ENCODE data around the gene SPATA2.
"Not testable (repeated sequence)": the region's sequence is repeated elsewhere in the genome, so short reads cannot be mapped to it uniquely, and the experiment has no call there.

Gene SPATA2, protein sequence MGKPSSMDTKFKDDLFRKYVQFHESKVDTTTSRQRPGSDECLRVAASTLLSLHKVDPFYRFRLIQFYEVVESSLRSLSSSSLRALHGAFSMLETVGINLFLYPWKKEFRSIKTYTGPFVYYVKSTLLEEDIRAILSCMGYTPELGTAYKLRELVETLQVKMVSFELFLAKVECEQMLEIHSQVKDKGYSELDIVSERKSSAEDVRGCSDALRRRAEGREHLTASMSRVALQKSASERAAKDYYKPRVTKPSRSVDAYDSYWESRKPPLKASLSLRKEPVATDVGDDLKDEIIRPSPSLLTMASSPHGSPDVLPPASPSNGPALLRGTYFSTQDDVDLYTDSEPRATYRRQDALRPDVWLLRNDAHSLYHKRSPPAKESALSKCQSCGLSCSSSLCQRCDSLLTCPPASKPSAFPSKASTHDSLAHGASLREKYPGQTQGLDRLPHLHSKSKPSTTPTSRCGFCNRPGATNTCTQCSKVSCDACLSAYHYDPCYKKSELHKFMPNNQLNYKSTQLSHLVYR

GRCh38 chr20:49915380-49916145 lies at the start of gene SPATA2:
TSS of gene SPATA2 (minus strand) at chr20:49915529. CDS start at chr20:49908490, 7,039 bp downstream.
- DNase-seq (ENCODE audit: low read depth in 2 of 2), result peak; percentile 87 to 91

- DNase-seq (ENCODE audit: low read depth in 2 of 2), result no peak
Observed at GRCh38 chr20:49961413-49961812, 46.1 kb upstream of the SPATA2 start.

- not testable (repeated sequence) for DNase-seq (ENCODE audit: low read depth in 2 of 2)
Observed at GRCh38 chr20:49957089-49957938, 42.0 kb upstream of the SPATA2 start.

DNA sequence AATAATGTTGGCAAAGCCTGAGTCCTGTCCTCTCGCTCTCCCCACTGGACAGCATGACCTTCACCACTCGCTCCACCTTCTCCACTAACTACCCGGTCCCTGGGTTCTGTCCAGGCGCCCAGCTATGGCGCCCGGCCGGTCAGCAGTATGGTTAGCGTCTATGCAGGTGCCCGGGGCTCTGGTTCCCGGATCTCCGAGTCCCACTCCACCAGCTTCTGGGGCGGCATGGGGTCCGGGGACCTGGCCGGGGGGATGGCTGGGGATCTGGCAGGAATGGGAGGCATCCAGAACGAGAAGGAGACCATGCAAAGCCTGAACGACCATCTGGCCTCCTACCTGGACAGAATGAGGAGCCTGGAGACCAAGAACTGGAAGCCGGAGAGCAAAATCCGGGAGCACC lies 41.4 kb upstream of the SPATA2 start:
- DNase-seq (ENCODE audit: low read depth in 2 of 2), result no peak

DNA sequence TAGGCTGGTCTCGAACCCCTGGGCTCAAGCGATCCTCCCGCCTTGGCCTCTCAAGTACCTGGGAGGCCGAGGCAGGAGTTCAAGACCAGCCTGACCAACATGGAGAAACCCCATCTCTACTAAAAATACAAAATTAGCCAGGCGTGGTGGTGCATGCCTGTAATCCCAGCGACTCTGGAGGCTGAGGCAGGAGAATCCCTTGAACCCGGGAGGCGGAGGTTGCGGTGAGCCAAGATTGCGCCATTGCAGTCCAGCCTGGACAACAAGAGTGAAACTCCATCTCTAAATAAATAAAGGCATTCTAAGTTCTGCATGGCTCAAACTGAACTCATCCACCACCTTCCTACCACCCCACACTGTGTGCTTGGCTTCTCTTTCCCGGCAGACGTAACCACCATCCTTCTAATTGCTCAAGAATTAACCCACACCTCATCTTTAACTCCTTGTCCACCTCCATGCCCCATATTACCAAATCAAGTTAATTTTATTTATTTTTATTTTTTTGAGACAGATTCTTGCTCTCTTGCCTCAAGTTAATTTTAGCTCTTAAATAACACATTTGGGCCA lies 40.6 kb upstream of the SPATA2 start:
- DNase-seq (ENCODE audit: low read depth in 2 of 2), result not testable (repeated sequence)

- no peak for DNase-seq (ENCODE audit: low read depth in 2 of 2)
Observed at GRCh38 chr20:49955167-49955566, 39.8 kb upstream of the SPATA2 start.

DNA sequence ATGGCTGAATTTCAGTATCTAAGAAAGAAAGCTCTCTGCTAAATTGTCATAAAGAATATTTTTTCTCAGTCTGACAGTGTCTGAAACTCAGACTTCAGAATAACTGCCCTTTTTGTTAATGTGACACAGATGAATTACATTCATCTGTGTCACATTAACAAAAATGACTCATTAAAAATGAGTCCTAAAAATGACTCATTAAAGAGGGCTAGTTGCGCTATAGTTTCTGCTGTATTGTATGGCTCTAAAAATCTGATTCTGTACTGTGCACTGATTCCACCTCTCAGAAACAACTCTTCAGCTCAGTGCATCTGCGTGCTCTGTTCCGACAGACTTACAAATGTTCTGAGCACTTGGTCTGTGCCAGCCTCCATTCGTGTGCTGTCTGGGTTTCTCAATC lies 35.8 kb upstream of the SPATA2 start:
- DNase-seq (ENCODE audit: low read depth in 2 of 2), result no peak

DNA sequence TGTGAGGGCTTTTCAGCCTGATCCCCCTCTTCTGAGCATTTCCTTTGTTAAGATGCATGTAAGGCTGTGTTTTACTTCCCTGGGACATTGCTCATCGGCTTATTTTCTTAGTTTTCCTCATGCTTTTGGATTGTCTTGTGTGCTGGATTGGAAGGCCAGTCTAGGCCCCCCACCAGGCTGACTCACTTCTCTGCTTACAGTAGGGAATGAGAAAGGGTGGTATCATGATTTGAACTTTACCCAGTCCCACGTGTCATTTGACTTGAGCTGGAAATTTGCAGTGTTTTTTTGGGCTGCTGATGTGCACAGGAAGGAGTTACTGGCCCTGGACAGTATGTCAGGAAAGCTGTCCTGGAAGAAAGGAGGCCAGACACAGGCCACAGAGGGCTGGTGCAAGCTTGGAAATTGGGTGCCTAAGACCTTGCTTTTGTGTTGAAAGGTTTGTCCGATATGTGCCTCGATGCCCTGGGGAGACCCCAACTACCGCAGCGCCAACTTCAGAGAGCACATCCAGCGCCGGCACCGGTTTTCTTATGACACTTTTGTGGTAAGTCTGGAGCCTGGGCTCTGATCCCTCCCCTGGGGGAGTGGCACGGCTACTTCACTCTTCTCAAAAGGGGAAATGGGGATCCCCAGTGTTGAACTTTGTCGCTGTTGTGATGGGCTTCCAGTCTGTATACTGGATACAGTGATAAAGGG lies 33.6 kb upstream of the SPATA2 start:
- no peak for DNase-seq (ENCODE audit: low read depth in 2 of 2)

GRCh38 chr20:49948178-49948577 lies 32.8 kb upstream of the SPATA2 start:
- no peak for DNase-seq (ENCODE audit: low read depth in 2 of 2)

DNA sequence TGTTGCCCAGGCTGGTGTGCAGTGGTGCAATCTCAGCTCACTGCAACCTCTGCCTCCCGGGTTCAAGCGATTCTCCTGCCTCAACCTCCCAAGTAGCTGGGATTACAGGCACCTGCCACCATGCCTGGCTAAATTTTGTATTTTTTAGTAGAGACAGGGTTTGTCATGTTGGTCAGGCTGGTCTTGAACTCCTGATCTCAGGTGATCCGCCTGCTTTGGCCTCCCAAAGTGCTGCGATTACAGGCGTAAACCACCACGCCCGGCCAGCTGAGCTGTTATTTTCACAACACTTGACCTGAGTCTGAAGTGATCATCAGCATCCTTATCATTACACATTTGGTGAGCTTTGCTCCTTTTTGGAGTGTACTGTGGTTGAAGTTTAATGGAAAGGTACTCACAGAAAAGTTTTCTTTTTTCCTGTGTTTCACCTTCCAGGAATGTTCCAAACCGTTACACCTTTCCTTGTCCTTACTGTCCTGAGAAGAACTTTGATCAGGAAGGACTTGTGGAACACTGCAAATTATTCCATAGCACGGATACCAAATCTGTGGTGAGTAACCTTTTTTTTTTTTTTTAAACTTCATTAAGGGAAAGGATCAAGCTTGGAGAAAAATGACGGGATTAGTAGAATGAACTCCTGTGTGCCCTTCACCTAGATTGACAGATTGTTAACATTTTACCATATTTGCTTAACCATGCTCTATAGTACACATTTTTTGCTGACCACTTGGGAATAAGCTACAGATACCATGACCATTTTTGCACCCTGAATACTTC lies 30.6 kb upstream of the SPATA2 start:
- DNase-seq (ENCODE audit: low read depth in 2 of 2), result no peak

GRCh38 chr20:49945306-49945700 lies 30.0 kb upstream of the SPATA2 start:
- DNase-seq (ENCODE audit: low read depth in 2 of 2), result no peak

- DNase-seq (ENCODE audit: low read depth in 2 of 2), result no peak
Observed at GRCh38 chr20:49942942-49943341, 27.6 kb upstream of the SPATA2 start.

GRCh38 chr20:49942303-49942702 lies 27.0 kb upstream of the SPATA2 start:
- no peak for DNase-seq (ENCODE audit: low read depth in 2 of 2)

GRCh38 chr20:49941456-49941855 lies 26.1 kb upstream of the SPATA2 start:
- DNase-seq (ENCODE audit: low read depth in 2 of 2), result no peak

DNA sequence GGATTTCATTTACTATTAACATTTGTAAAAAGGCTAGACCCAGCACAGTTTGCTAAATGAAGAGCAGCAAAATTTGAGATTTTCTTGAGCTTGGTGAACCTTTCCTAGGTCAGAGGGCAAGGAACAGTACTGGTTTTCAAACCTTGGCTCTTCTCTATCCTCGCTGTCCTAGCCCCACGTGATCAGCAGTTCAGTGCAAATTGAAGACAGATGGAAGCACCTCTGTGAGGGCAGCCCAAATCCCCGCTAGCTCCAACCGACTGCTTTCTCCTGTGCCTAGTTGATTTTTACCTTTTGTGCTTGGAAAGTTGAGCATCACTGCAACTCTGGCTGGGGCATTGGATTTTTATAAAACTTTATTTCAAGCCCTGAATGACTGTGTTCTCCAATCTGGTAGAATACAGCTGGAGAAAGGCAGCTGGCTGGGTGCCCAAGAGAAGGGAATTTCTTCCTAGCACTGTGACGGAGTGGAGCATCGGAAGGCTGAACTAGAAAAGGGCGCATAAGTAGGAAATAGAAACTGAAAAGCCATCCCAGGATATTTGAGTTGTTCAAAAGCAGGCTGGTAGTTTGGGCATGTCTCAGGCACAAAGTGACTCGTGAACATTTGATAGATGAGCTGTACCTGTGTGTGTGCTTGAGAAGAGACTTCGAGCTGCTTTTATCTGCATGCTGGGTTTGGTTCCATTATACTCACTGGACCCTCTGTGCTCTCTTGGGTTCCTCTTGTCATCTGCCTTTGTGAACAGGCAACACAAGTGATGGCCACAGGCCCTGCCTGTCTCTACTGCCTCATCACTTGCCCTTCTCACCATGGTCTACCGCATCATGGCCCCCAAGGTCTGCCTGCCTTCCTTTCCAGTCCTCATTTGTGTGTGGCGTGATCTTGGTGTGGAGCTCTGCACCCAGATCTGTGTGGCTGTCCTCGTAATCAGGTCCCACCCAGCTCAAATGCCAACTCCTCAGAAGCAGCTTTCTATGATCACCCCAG lies 23.1 kb upstream of the SPATA2 start:
- DNase-seq (ENCODE audit: low read depth in 2 of 2), result no peak

DNA sequence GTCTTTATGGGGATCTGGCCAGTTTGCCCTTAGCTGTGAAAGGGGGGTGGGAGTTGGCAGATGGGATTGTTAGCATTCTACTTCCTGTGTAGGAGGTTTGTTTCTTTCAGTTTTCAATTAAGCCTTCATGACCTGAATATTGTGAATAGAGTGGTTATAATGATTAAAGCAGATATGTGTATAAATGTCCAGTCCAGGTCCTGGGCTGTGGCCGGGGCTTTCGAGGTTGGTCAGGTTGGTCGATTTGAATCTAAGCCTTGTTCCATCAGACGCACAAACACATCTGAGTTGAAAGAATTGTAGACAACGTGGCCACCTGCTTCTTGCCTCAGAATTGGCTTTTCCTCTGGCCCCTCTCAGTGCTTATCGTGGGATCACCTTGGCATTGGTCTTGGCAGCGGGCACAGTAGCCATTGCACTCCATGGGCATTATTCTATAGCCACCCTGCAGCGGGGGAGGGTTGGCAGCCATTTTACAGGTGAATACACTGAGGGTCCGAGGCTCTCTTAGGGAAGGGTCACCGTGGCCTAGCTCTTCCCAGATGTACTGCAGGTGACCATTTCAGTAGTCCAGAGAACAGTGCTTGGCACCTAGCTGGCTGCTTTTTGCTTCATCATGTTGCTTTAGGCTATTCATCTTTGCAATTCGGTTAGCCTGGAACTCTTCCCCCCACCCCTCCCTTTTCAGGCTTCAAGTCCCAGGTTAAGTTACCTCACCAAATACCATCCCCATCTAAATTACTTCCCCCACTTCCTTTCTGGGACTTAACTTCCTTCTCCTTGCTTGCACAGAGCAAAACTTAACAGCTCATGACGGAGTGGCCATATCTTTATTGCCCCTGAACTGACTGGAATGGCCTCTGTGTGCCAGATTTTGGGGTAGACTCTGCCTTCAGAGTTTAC lies 21.9 kb upstream of the SPATA2 start:
- no peak for DNase-seq (ENCODE audit: low read depth in 2 of 2)

GRCh38 chr20:49936153-49937026 lies 21.1 kb upstream of the SPATA2 start, which contains the start of gene RNF114:
TSS of gene RNF114 (plus strand) at chr20:49936397. CDS start at chr20:49936413, 16 bp downstream.
- peak; percentile 84 to 85 for DNase-seq (ENCODE audit: low read depth in 2 of 2)

Data from stimulated activated CD8-positive, alpha-beta memory T cell treated with anti-CD3 and anti-CD28 coated beads, Interleukin-15, amount 100 ng/mL, for 48 hours (primary cell).